NT2/D1 (cell line): ENCODE measurements around the gene KAZN.

Source experiments
- SUZ12 ChIP-seq: IDR thresholded peaks from 2 replicates; pipeline ENCODE4 v1.6.1; 2011; ENCODE audit not compliant: insufficient read length, insufficient read depth; ENCODE audit errors: extremely low read depth
- YY1 ChIP-seq: IDR thresholded peaks from 2 replicates; pipeline ENCODE4 v1.6.1; 2011; ENCODE audit not compliant: insufficient read length, insufficient read depth
- ZNF274 ChIP-seq: IDR thresholded peaks from 2 replicates; pipeline ENCODE4 v1.6.1; 2011; ENCODE audit warnings: mild to moderate bottlenecking, low read depth, low read length

DNA sequence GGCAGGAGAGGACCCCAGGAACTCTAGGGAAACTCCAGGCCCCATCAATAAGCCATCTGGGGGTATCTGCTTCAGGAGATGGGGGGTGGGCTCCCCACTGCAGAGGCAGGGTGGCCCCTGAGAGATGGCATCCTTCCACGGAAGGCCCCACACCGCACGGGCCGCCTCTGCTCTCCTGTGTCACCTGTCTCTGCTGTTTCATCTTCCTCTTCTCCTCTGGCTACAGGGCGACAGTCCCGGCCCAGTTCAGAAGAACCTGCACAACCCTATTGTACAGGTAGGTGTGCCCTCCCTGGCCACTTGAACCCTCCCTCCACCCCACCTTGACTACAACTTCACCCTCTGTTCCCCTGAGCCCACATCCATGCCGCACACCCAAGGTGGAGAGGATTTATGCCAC, 464.9 kb downstream of the KAZN start:
- TF ChIP-seq SUZ12 (no peak), ZNF274 (no peak), YY1 (no peak)
